Measurements from ENCODE around the gene DOCK3.

DNA sequence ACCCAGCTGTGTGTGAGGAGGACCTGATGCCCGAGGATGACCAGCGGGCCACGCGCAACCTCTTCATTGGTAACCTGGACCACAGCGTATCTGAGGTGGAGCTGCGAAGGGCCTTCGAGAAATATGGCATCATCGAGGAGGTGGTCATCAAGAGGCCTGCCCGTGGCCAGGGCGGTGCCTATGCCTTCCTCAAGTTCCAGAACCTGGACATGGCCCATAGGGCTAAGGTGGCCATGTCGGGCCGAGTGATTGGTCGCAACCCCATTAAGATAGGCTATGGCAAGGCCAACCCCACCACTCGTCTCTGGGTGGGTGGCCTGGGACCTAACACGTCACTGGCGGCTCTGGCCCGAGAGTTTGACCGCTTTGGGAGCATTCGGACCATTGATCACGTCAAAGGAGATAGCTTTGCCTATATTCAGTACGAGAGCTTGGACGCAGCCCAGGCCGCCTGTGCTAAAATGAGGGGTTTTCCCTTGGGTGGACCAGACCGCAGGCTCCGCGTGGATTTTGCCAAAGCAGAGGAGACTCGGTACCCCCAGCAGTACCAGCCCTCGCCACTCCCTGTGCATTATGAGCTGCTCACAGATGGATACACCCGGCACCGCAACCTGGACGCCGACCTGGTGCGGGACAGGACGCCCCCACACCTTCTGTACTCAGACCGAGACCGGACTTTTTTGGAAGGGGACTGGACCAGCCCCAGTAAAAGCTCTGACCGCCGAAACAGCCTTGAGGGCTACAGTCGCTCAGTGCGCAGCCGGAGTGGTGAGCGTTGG lies 717.8 kb downstream of the DOCK3 start:
- no peak for TF ChIP-seq TAF1 (IDR thresholded peaks at IDR 0.05; ENCODE audit: borderline replicate concordance, low read depth, low read length)
- TF ChIP-seq POLR2A (IDR thresholded peaks at IDR 0.05; ENCODE audit: low read depth, low read length): no peak
- peak; percentile 19; the same call in 1 of the 2 replicates for TF ChIP-seq POLR2AphosphoS5 (IDR thresholded peaks at IDR 0.05; ENCODE audit: low read depth, low read length)
